ENCODE data around the gene LBHD1.

DNA sequence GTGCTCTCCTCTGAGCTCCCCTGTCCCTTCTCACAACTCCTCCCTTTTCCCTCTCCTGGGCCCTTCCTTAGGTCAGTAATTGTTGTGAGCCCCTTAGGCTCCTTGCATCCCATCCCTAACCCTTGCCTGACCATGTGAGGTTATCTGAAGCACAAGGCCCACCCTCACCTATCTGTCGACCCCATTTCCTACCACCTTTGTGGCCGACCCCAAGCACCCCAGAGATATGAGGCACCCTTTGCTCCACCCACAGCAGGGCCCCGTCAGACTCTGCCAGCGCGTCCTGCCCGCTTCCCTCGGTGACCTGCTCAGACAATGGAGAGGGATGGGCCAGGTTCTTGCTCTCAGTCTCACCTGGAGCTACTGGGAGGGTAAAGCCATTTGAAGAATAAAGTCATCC is 36.7 kb upstream of the LBHD1 start:
- TF ChIP-seq, protein P1, sequence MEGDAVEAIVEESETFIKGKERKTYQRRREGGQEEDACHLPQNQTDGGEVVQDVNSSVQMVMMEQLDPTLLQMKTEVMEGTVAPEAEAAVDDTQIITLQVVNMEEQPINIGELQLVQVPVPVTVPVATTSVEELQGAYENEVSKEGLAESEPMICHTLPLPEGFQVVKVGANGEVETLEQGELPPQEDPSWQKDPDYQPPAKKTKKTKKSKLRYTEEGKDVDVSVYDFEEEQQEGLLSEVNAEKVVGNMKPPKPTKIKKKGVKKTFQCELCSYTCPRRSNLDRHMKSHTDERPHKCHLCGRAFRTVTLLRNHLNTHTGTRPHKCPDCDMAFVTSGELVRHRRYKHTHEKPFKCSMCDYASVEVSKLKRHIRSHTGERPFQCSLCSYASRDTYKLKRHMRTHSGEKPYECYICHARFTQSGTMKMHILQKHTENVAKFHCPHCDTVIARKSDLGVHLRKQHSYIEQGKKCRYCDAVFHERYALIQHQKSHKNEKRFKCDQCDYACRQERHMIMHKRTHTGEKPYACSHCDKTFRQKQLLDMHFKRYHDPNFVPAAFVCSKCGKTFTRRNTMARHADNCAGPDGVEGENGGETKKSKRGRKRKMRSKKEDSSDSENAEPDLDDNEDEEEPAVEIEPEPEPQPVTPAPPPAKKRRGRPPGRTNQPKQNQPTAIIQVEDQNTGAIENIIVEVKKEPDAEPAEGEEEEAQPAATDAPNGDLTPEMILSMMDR (IDR thresholded peaks at IDR 0.05; ENCODE audit: extremely low read depth in 1 of 2, insufficient read depth in 1 of 2, low read depth in 1 of 2, low read length in 2 of 2): no peak
- TF ChIP-seq POLR2AphosphoS5 (IDR thresholded peaks at IDR 0.05; ENCODE audit: insufficient read depth, low read depth, low read length): no peak
- no peak for TF ChIP-seq POLR2A (IDR thresholded peaks at IDR 0.05; ENCODE audit: low read depth, low read length)
- TF ChIP-seq MYC (IDR thresholded peaks at IDR 0.05; ENCODE audit: low read depth, low read length): no peak
- no peak for TF ChIP-seq EZH2 (IDR thresholded peaks at IDR 0.05; ENCODE audit: borderline replicate concordance, low read depth, low read length, severe bottlenecking)
- TF ChIP-seq, protein P2, sequence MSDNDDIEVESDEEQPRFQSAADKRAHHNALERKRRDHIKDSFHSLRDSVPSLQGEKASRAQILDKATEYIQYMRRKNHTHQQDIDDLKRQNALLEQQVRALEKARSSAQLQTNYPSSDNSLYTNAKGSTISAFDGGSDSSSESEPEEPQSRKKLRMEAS (IDR thresholded peaks at IDR 0.05; ENCODE audit: insufficient read depth, insufficient read length): no peak
- TF ChIP-seq FOS (IDR thresholded peaks at IDR 0.05; ENCODE audit: borderline replicate concordance, insufficient read depth, low read length): no peak
